T-cell (primary cell): ENCODE results near the gene CRABP2. TPM values are rescaled to one million over a fixed set of nuclear protein-coding genes. Genes with fewer than 3 reads are reported as not detected.

Experiments used
- ATAC-seq, 4 experiments: fragments of 200-7000 bp in 3 of 4; fragments of 150-1000 bp in 1 of 4; cut with Tn5 transposase; replicated peaks in 1 of 4; 1 replicate in 3 of 4; 2 replicates in 1 of 4; pipeline ENCODE4 v1.10.0; 2021; ENCODE audit warnings: moderate library complexity in 3 of 4, mild to moderate bottlenecking in 2 of 4, moderate number of reproducible peaks in 1 of 4
- CTCF ChIA-PET, 2 donors: fragments of 300-600 bp; sonication (Branson Sonifier 250); formaldehyde crosslinking; loops; one replicate each; lab custom pipeline; 2022; ENCODE audit warnings: antibody characterized with exemption in 2 of 2; lab: Charles Lee
- POLR2A ChIA-PET, 2 donors: fragments of 300-600 bp; sonication (Branson Sonifier 250); formaldehyde crosslinking; loops; one replicate each; lab custom pipeline; 2022; ENCODE audit warnings: antibody characterized with exemption in 2 of 2; lab: Charles Lee
- DNase-seq, 35 experiments: peaks; one replicate each; pipeline versions ENCODE4 v3.0.0 to v3.0.0-alpha.2; 2013 to 2023
- H3K27ac ChIP-seq: one replicate; pipeline ENCODE4 v1.5.1; 2013; ENCODE audit warnings: low read length
- H3K27me3 ChIP-seq, 2 experiments: replicated peaks in 1 of 2; 1 replicate in 1 of 2; 2 replicates in 1 of 2; pipeline versions ENCODE4 v1.6.1 to v1.7.0; 2013; ENCODE audit warnings: low read length in 1 of 2, mixed read lengths in 1 of 2; ENCODE audit not compliant: control insufficient read depth in 2 of 2, insufficient read depth in 2 of 2; ENCODE audit errors: extremely low read depth in 1 of 2
- H3K36me3 ChIP-seq, 2 donors: 1 replicate in 1 of 2; 2 replicates in 1 of 2; pipeline versions ENCODE4 v1.6.1 to v1.7.0; 2013; ENCODE audit warnings: low read length in 1 of 2; ENCODE audit not compliant: control insufficient read depth in 2 of 2, insufficient read depth in 1 of 2; ENCODE audit errors: extremely low read depth in 1 of 2
- H3K4me1 ChIP-seq, 2 experiments: 1 replicate in 1 of 2; 2 replicates in 1 of 2; pipeline versions ENCODE4 v1.6.1 to v1.7.0; 2013; ENCODE audit warnings: low read length in 2 of 2, mixed read lengths in 1 of 2; ENCODE audit not compliant: insufficient read depth in 2 of 2, control insufficient read depth in 1 of 2; ENCODE audit errors: extremely low read depth in 1 of 2
- H3K4me3 ChIP-seq, 2 donors: 1 replicate in 1 of 2; 2 replicates in 1 of 2; pipeline versions ENCODE4 v1.5.1 to v1.7.0; 2013; ENCODE audit warnings: mild to moderate bottlenecking in 2 of 2, low read length in 1 of 2, moderate library complexity in 1 of 2; ENCODE audit not compliant: control insufficient read depth in 1 of 2; ENCODE audit errors: extremely low read depth in 1 of 2
- H3K9me3 ChIP-seq: 2 replicates; pipeline ENCODE4 v1.7.0; 2013
- H3K27ac Mint-ChIP-seq, 2 donors: one replicate each; pipeline ENCODE4 v1.8.0; 2020 to 2021; ENCODE audit warnings: mild to moderate bottlenecking in 2 of 2, mixed read lengths in 2 of 2
- H3K27me3 Mint-ChIP-seq, 2 donors: one replicate each; pipeline ENCODE4 v1.8.0; 2021 to 2022; ENCODE audit warnings: mixed read lengths in 2 of 2
- H3K36me3 Mint-ChIP-seq: one replicate; pipeline ENCODE4 v1.8.0; 2021; ENCODE audit warnings: mixed read lengths
- H3K4me1 Mint-ChIP-seq, 3 donors: one replicate each; pipeline ENCODE4 v1.8.0; 2020 to 2022; ENCODE audit warnings: mixed read lengths in 3 of 3, mild to moderate bottlenecking in 1 of 3
- H3K4me3 Mint-ChIP-seq, 3 donors: one replicate each; pipeline ENCODE4 v1.8.0; 2020 to 2022; ENCODE audit warnings: mild to moderate bottlenecking in 3 of 3, mixed read lengths in 3 of 3, moderate library complexity in 3 of 3
- H3K9me3 Mint-ChIP-seq, 3 donors: one replicate each; pipeline ENCODE4 v1.8.0; 2020 to 2022; ENCODE audit warnings: mixed read lengths in 3 of 3
- WGBS: methylation state at CpG from one replicate; pipeline ENCODE4 v1.1.5; 2013; ENCODE audit warnings: missing lambda C conversion rate; ENCODE audit not compliant: insufficient coverage; 5-methylcytosine and 5-hydroxymethylcytosine counted together
- total RNA-seq, 35 experiments: library from RNA in 6 of 35; stranded (reverse) in 6 of 35; fragments of 120-200 nt in 1 of 35; gene quantifications; one replicate each; pipeline versions ENCODE4 v1.2.1 to v1.2.4 and lab custom pipeline; 2013 to 2026

CRABP2 gene
- total RNA-seq, 5 donors from 2014 or later (not counting 1 experiment from before 2014, with no cell fraction given) = 0.76 to 3.6 (median 1.6) TPM

GRCh38 chr1:156656806-156657740 lies 48.3 kb downstream of the CRABP2 start:
- Mint-ChIP-seq H3K9me3 (no peaks in the 10 kb centered on the region), H3K36me3 (no peaks in the 10 kb centered on the region), H3K27ac (peak overlapping the region in 1 of 2 donors; percentile 76), H3K4me3 (peak overlapping the region; percentile 71 to 85 (median 73)), H3K4me1 (peaks cover 43 to 57% (median 48%) of the 10 kb centered on the region in 3 donors), H3K27me3 (peaks cover 53% of the 10 kb centered on the region in 2 donors)
- DNase-seq (peak; percentile 22 to 85 (median 56)), ATAC-seq (peak; percentile 58 to 64 (median 58))
- H3K27ac ChIP-seq = no peak overlapping the region
- peaks cover 16 to 56% of the 10 kb centered on the region in 2 experiments for H3K4me1 ChIP-seq
- H3K4me3 ChIP-seq = peak overlapping the region; percentile 38 to 44
- ChIA-PET POLR2A (no interaction called here), CTCF (interaction anchor here (0.5 to 1.8 kb wide), 12 partner anchors 9 to 238 kb away, joined by 3 to 5 read pairs (median 3); no protein-coding TSS in a partner anchor)
- peaks cover 4 to 71% of the 10 kb centered on the region in 2 experiments for H3K27me3 ChIP-seq
- H3K9me3 ChIP-seq = no peaks in the 10 kb centered on the region
- no peaks in the 10 kb centered on the region for H3K36me3 ChIP-seq
- 3% methylated on average over 43 of the region's 54 CpGs for WGBS

GRCh38 chr1:156655904-156656516 lies 49.4 kb downstream of the CRABP2 start:
- Mint-ChIP-seq H3K4me1 (peaks cover 35 to 46% (median 38%) of the 10 kb centered on the region in 3 donors), H3K27ac (no peak overlapping the region), H3K27me3 (peaks cover 60 to 63% of the 10 kb centered on the region in 2 donors), H3K36me3 (no peaks in the 10 kb centered on the region), H3K4me3 (peak overlapping the region in 1 of 3 donors; percentile 85), H3K9me3 (no peaks in the 10 kb centered on the region)
- DNase-seq (no peak), ATAC-seq (no peak)
- ChIA-PET CTCF (interaction anchor here in 1 of 2 donors (0.6 to 1.8 kb wide), 2 partner anchors 29 to 34 kb away, joined by 3 to 4 read pairs; no protein-coding TSS in a partner anchor), POLR2A (no interaction called here)
- H3K27me3 ChIP-seq = peaks cover 4 to 81% of the 10 kb centered on the region in 2 experiments
- no peaks in the 10 kb centered on the region for H3K9me3 ChIP-seq
- H3K36me3 ChIP-seq = no peaks in the 10 kb centered on the region
- WGBS = 20% methylated on average over 1 of the region's 9 CpGs
- no peak overlapping the region for H3K4me3 ChIP-seq
- no peak overlapping the region for H3K27ac ChIP-seq
- H3K4me1 ChIP-seq = peaks cover 13 to 46% of the 10 kb centered on the region in 2 experiments

GRCh38 chr1:156655151-156655903 lies 50.1 kb downstream of the CRABP2 start:
- peaks cover 28 to 40% (median 31%) of the 10 kb centered on the region in 3 donors for H3K4me1 Mint-ChIP-seq
- WGBS = 50% methylated on average over 2 of the region's 2 CpGs
- H3K36me3 Mint-ChIP-seq = no peaks in the 10 kb centered on the region
- H3K27ac ChIP-seq = no peak overlapping the region
- DNase-seq (no peak), ATAC-seq (no peak)
- peaks cover 4 to 87% of the 10 kb centered on the region in 2 experiments for H3K27me3 ChIP-seq
- peaks cover 62 to 69% of the 10 kb centered on the region in 2 donors for H3K27me3 Mint-ChIP-seq
- ChIA-PET POLR2A (no interaction called here), CTCF (interaction anchor here in 1 of 2 donors (0.5 to 1.8 kb wide), 3 partner anchors 29 to 48 kb away, joined by 3 to 4 read pairs (median 3); no protein-coding TSS in a partner anchor)
- H3K9me3 ChIP-seq = no peaks in the 10 kb centered on the region
- H3K36me3 ChIP-seq = no peaks in the 10 kb centered on the region
- H3K4me3 Mint-ChIP-seq = peak overlapping the region in 2 of 3 donors; percentile 17 to 85
- H3K4me3 ChIP-seq = no peak overlapping the region
- H3K27ac Mint-ChIP-seq = peak overlapping the region in 1 of 2 donors; percentile 41
- H3K4me1 ChIP-seq = peaks cover 11 to 39% of the 10 kb centered on the region in 2 experiments
- H3K9me3 Mint-ChIP-seq = no peaks in the 10 kb centered on the region

GRCh38 chr1:156654700-156655099 lies 50.7 kb downstream of the CRABP2 start:
- no peak overlapping the region for H3K27ac ChIP-seq
- no peaks in the 10 kb centered on the region for H3K9me3 ChIP-seq
- no peaks in the 10 kb centered on the region for H3K36me3 Mint-ChIP-seq
- ChIA-PET POLR2A (no interaction called here), CTCF (no interaction called here)
- ATAC-seq = no peak
- peaks cover 9 to 33% of the 10 kb centered on the region in 2 experiments for H3K4me1 ChIP-seq
- peaks cover 64 to 74% of the 10 kb centered on the region in 2 donors for H3K27me3 Mint-ChIP-seq
- no peak overlapping the region for H3K4me3 Mint-ChIP-seq
- no peaks in the 10 kb centered on the region for H3K9me3 Mint-ChIP-seq
- peaks cover 22 to 33% (median 25%) of the 10 kb centered on the region in 3 donors for H3K4me1 Mint-ChIP-seq
- H3K27ac Mint-ChIP-seq = peak overlapping the region in 1 of 2 donors; percentile 60
- peaks cover 6 to 92% of the 10 kb centered on the region in 2 experiments for H3K27me3 ChIP-seq
- WGBS = no CpG with 5 or more reads among the region's 1 CpG
- no peak overlapping the region for H3K4me3 ChIP-seq
- no peaks in the 10 kb centered on the region for H3K36me3 ChIP-seq
- DNase-seq = no peak

GRCh38 chr1:156652992-156653355 lies 52.4 kb downstream of the CRABP2 start:
- Mint-ChIP-seq H3K9me3 (no peaks in the 10 kb centered on the region), H3K4me3 (no peak overlapping the region), H3K27me3 (peaks cover 78 to 87% of the 10 kb centered on the region in 2 donors), H3K36me3 (no peaks in the 10 kb centered on the region), H3K4me1 (peaks cover 15 to 18% (median 16%) of the 10 kb centered on the region in 3 donors), H3K27ac (peak overlapping the region in 1 of 2 donors; percentile 41)
- Histone ChIP-seq H3K9me3 (no peaks in the 10 kb centered on the region), H3K4me1 (peaks cover 7 to 17% of the 10 kb centered on the region in 2 experiments), H3K4me3 (no peak overlapping the region), H3K27me3 (peaks cover 8 to 95% of the 10 kb centered on the region in 2 experiments), H3K27ac (no peak overlapping the region), H3K36me3 (no peaks in the 10 kb centered on the region)
- WGBS = 70% methylated on average over 7 of the region's 9 CpGs
- DNase-seq (no peak), ATAC-seq (no peak)
- ChIA-PET CTCF (interaction anchor here in 1 of 2 donors (0.6 kb wide), 1 partner anchor 267 kb away, joined by 9 read pairs; no protein-coding TSS in a partner anchor), POLR2A (no interaction called here)
